VCaP (cell line): ENCODE measurements around the gene HSF5.
A peak's percentile ranks its signal among the peaks of the same experiment; 100 is the strongest.

Source experiments
- H3K27ac ChIP-seq: fragments of 450-650 bp; 2 replicates; pipeline ENCODE4 v1.5.1; 2017
- CTCF ChIP-seq: fragments of 450-650 bp; conservative IDR thresholded peaks from 2 replicates; pipeline ENCODE4 v1.5.1; 2017; ENCODE audit warnings: mild to moderate bottlenecking, moderate library complexity

HSF5 gene

DNA sequence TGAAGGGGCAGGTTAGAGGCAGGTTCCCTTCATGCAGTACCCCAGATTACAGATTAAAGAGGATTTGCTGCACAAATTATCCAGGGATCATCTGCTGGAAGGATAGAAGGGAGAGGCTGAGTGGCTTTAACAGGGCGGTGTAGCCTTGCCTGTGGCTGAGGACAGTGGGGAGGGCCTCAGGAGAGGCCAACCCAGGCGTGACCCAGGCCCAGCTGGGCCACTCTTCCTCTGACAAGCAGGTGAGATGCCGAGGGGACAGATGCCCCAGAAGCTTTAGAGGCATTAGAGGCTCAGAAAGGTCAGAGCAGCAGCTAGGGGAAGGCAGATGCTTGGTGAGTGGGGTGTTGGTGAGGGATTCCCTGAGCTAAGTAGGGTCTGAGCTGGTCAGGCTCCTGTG is 44.3 kb upstream of the HSF5 start:
- no peak overlapping the region; the same call in 1 of the 2 replicates for H3K27ac ChIP-seq
- no peak for TF ChIP-seq CTCF

- no peak for TF ChIP-seq CTCF
- H3K27ac ChIP-seq, result peak overlapping the region; percentile 32; the same call in 1 of the 2 replicates
Measured at GRCh38 chr17:58531661-58532554, 43.7 kb upstream of the HSF5 start.

GRCh38 chr17:58531122-58531521 is 42.9 kb upstream of the HSF5 start:
- no peak overlapping the region; the same call in 1 of the 2 replicates for H3K27ac ChIP-seq
- no peak for TF ChIP-seq CTCF

DNA sequence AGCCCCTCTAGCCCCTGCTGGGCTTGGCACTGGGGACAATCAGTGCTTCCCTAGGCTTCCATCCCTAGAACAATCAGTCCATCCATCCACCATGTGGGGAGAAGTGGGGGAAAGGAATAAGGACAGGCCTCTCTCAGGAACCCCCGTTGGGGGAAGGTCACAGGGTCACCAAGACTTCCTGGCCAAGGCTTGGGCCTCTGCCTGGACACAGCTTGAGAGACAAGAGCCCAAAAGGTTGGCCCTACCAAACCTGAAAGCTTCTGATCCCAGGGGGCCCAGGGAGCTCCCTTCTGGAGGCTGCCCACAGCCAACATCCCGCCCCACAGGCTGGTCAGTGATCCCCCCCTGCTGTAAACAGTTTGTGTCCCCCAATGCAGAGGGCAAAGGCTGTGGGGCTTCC is 42.4 kb upstream of the HSF5 start:
- no peak for TF ChIP-seq CTCF

DNA sequence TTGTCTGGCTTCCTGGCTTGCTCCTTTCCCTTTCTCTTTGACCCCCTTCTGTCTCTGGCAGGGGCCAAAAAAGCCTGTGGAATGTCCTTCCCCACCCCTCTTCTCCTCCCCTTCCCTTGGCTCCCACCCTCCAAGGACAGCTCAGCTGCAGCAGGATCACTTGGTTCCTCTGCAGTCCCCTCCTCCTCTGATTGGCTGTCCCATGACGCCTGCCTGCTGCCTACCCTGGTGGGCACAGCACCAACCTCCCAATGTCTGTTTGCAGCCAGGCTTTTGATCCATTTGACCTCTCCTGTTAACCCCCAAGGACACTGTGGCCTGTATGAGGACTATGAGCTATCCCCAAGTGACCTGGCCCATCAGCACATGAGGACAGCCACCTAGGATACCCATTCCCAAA is 41.1 kb upstream of the HSF5 start:
- no peak for TF ChIP-seq CTCF
- H3K27ac ChIP-seq, result no peak overlapping the region

More for the DNA sequence above, 42.4 kb upstream of the HSF5 start:
- no peak overlapping the region for H3K27ac ChIP-seq

DNA sequence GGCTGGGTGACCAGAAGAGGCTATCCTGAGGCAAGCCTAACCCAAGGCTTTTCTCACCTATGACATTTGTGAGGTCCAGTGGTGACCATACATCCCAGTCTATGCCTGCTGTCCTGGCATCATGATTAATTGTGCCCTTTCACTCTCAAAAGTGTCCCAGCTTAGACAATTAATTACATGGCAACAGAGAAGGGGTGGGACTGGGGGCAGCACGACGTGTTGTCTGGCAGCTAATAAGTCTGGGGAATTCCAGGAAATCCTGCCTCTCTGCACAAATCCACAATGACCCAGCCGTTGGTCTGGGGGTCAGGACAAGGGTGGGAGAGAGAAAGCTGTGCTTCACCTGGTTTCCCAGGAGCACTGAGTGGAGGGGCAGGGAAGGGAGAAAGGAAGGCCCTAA is 40.2 kb upstream of the HSF5 start:
- H3K27ac ChIP-seq, result no peak overlapping the region
- TF ChIP-seq CTCF, result no peak

- no peak overlapping the region for H3K27ac ChIP-seq
- no peak for TF ChIP-seq CTCF
Measured at GRCh38 chr17:58527949-58528348, 39.7 kb upstream of the HSF5 start.
